GM19328 (cell line): ENCODE measurements around the gene GMIP.
A peak's percentile ranks its signal among the peaks of the same experiment; 100 is the strongest.

Experiments
- ATAC-seq: cut with Tn5 transposase; IDR thresholded peaks from one replicate; pipeline ENCODE4 v1.9.1; 2021; ENCODE audit warnings: mild to moderate bottlenecking, moderate library complexity; ENCODE audit not compliant: unreplicated experiment

GMIP gene

GRCh38 chr19:19636573-19637185 lies 6.8 kb downstream of the GMIP start:
- ATAC-seq, result no peak

GRCh38 chr19:19635313-19635702 lies 8.1 kb downstream of the GMIP start:
- no peak for ATAC-seq

- ATAC-seq, result no peak
These were observed 8.7 kb downstream of the GMIP start for GRCh38 chr19:19634516-19635312.

- ATAC-seq, result no peak
These were observed 9.5 kb downstream of the GMIP start for GRCh38 chr19:19633711-19634515.

GRCh38 chr19:19632661-19633060 lies 10.8 kb downstream of the GMIP start:
- no peak for ATAC-seq

- ATAC-seq, result no peak
These were observed 12.1 kb downstream of the GMIP start for GRCh38 chr19:19631346-19631745.

GRCh38 chr19:19630426-19630825 lies 13.0 kb downstream of the GMIP start:
- no peak for ATAC-seq

- ATAC-seq, result no peak
These were observed 13.4 kb downstream of the GMIP start for GRCh38 chr19:19630062-19630414.

- peak; percentile 11 for ATAC-seq
These were observed 14.8 kb downstream of the GMIP start for GRCh38 chr19:19628501-19629134.

- peak; percentile 66 for ATAC-seq
These were observed 15.6 kb downstream of the GMIP start, which contains the start of gene LPAR2 for GRCh38 chr19:19627621-19628500. Gene LPAR2 (minus strand): TSS chr19:19628220. CDS start chr19:19627275, 945 bp downstream.

GRCh38 chr19:19626516-19627472 lies 16.7 kb downstream of the GMIP start:
- ATAC-seq, result no peak

GRCh38 chr19:19624032-19624570 lies 19.4 kb downstream of the GMIP start:
- no peak for ATAC-seq

GRCh38 chr19:19623383-19623782 lies 20.1 kb downstream of the GMIP start:
- no peak for ATAC-seq

GRCh38 chr19:19619849-19620210 lies 23.6 kb downstream of the GMIP start:
- ATAC-seq, result no peak

- no peak for ATAC-seq
These were observed 24.1 kb downstream of the GMIP start for GRCh38 chr19:19619181-19619848.

GRCh38 chr19:19618219-19619051 lies 25.0 kb downstream of the GMIP start, which contains the start of gene PBX4:
Gene PBX4 (minus strand): TSS chr19:19618687. CDS start chr19:19618629, 58 bp downstream.
- peak; percentile 94 for ATAC-seq

GRCh38 chr19:19615086-19615485 lies 28.4 kb downstream of the GMIP start:
- no peak for ATAC-seq
